ENCODE results near the gene WFIKKN1. TPM values are rescaled to one million over a fixed set of nuclear protein-coding genes. Genes with fewer than 3 reads are reported as not detected.

The WFIKKN1 gene
- total and polyA plus RNA-seq, 2 of the 13 experiments (the other 11 are each of a cell fraction or from before 2014, with no cell fraction given): 1.7 to 4.9 TPM

DNA sequence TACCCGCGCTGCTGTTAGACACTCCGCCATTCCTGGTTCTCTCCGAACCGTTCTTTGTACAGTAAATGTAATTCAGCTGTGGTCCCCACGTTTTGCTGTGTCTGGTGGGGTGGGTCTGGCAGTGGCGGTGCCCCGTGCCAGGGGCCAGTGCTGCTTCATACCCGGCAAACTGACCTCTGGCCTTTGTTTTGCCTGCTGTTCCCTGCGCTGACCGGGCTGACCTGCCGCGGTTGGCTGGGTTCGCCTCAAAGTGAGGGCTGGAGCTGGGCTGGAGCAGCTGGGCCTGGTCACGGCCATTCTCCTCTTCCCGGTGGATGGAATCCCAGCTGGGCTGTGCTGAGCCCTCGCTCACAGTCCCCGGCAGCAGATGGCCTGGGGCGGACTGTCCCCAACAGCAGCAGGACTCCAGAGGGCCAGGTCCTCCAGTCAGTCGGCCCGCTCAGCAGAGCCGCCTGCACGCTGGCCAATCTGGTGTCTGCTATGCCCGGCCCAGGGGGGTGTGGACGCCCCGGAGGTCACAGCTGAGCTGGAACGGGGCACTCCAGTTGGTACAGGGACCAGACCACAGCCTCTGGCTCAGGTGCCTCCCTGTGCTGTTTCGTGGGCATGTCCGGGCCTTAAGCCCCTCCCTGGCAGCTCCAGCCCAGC is 1.5 kb upstream of the WFIKKN1 start (continued):
- TF ChIP-seq ZNF446 (CRISPR knock-in tag; IDR thresholded peaks at IDR 0.05) (no peak), ZNF207 (IDR thresholded peaks at IDR 0.05; ENCODE audit: borderline replicate concordance) (no peak), MYNN (CRISPR knock-in tag; IDR thresholded peaks at IDR 0.05; ENCODE audit: low read depth) (no peak), ZNF749 (CRISPR knock-in tag; IDR thresholded peaks at IDR 0.05; ENCODE audit: borderline replicate concordance) (no peak), HHEX (CRISPR knock-in tag; IDR thresholded peaks at IDR 0.05) (no peak), ZNF589 (CRISPR knock-in tag; conservative IDR thresholded peaks at IDR 0.05) (no peak), NFIC (IDR thresholded peaks at IDR 0.05; ENCODE audit: low read length) (no peak), TRIM24 (CRISPR knock-in tag; IDR thresholded peaks at IDR 0.05) (no peak), CENPX (CRISPR knock-in tag; IDR thresholded peaks at IDR 0.05) (no peak), MAZ (IDR thresholded peaks at IDR 0.05; ENCODE audit: borderline replicate concordance, low read depth, low read length) (no peak), MAZ (CRISPR knock-in tag; IDR thresholded peaks at IDR 0.05; ENCODE audit: low read depth) (peak; percentile 27; the same call in 1 of the 2 replicates), ZNF782 (CRISPR knock-in tag; IDR thresholded peaks at IDR 0.05; ENCODE audit: borderline replicate concordance) (no peak), SALL1 (CRISPR knock-in tag; IDR thresholded peaks at IDR 0.05) (peak; percentile 23; the same call in 1 of the 2 replicates), ZNF670 (CRISPR knock-in tag; IDR thresholded peaks at IDR 0.05; ENCODE audit: borderline replicate concordance) (no peak), ZNF121 (CRISPR knock-in tag; IDR thresholded peaks at IDR 0.05) (0 out of 2 replicates have a peak, but pooled peaks have one; percentile 14), ZNF775 (CRISPR knock-in tag; IDR thresholded peaks at IDR 0.05; ENCODE audit: borderline replicate concordance) (no peak), ZNF34 (CRISPR knock-in tag; IDR thresholded peaks at IDR 0.05; ENCODE audit: borderline replicate concordance) (no peak), NR2F1 (CRISPR knock-in tag; IDR thresholded peaks at IDR 0.05) (no peak), NR1H2 (CRISPR knock-in tag; IDR thresholded peaks at IDR 0.05; ENCODE audit: borderline replicate concordance, low read depth) (no peak), NFE2L1 (CRISPR knock-in tag; IDR thresholded peaks at IDR 0.05; ENCODE audit: borderline replicate concordance) (no peak), ZNF335 (CRISPR knock-in tag; IDR thresholded peaks at IDR 0.05) (no peak), ZBTB20 (CRISPR knock-in tag; IDR thresholded peaks at IDR 0.05; ENCODE audit: borderline replicate concordance, low read depth) (no peak), ZNF761 (CRISPR knock-in tag; conservative IDR thresholded peaks at IDR 0.05) (no peak), ZSCAN25 (CRISPR knock-in tag; IDR thresholded peaks at IDR 0.05) (no peak), SOX6 (IDR thresholded peaks at IDR 0.05) (no peak), SOX6 (CRISPR knock-in tag; IDR thresholded peaks at IDR 0.05) (no peak)
- TF ChIP-seq, protein P1, sequence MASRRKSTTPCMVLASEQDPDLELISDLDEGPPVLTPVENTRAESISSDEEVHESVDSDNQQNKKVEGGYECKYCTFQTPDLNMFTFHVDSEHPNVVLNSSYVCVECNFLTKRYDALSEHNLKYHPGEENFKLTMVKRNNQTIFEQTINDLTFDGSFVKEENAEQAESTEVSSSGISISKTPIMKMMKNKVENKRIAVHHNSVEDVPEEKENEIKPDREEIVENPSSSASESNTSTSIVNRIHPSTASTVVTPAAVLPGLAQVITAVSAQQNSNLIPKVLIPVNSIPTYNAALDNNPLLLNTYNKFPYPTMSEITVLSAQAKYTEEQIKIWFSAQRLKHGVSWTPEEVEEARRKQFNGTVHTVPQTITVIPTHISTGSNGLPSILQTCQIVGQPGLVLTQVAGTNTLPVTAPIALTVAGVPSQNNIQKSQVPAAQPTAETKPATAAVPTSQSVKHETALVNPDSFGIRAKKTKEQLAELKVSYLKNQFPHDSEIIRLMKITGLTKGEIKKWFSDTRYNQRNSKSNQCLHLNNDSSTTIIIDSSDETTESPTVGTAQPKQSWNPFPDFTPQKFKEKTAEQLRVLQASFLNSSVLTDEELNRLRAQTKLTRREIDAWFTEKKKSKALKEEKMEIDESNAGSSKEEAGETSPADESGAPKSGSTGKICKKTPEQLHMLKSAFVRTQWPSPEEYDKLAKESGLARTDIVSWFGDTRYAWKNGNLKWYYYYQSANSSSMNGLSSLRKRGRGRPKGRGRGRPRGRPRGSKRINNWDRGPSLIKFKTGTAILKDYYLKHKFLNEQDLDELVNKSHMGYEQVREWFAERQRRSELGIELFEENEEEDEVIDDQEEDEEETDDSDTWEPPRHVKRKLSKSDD (CRISPR knock-in tag; IDR thresholded peaks at IDR 0.05; ENCODE audit: low read depth): no peak
- TF ChIP-seq, protein P2, sequence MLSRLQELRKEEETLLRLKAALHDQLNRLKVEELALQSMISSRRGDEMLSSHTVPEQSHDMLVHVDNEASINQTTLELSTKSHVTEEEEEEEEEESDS (CRISPR knock-in tag; IDR thresholded peaks at IDR 0.05; ENCODE audit: borderline replicate concordance): no peak
